GM12878 (cell line): ENCODE results near the gene TSGA10. TPM values are rescaled to one million over a fixed set of nuclear protein-coding genes. Genes with fewer than 3 reads are reported as not detected.

Source experiments
- ATAC-seq: fragments of 200-7000 bp; cut with Tn5 transposase; 3 replicates; pipeline ENCODE4 v1.9.1; 2020; ENCODE audit warnings: mild to moderate bottlenecking, moderate library complexity
- Bru-seq: library from RNA; stranded (reverse); fragments of 400-500 nt; gene quantifications from one replicate; lab custom pipeline; 2021; lab: Mats Ljungman, UMichigan
- BruChase-seq, 2 experiments: library from RNA; stranded (reverse); fragments of 400-500 nt; gene quantifications; one replicate each; lab custom pipeline; 2021; lab: Mats Ljungman, UMichigan
- BruUV-seq: library from RNA; stranded (reverse); fragments of 400-500 nt; replicated peaks from 2 replicates; lab custom pipeline; 2021; lab: Mats Ljungman, UMichigan
- CTCF ChIA-PET: fragments of 300-600 bp; sonication (Branson Sonifier 250); formaldehyde crosslinking; extraction: SDS; loops from one replicate; lab custom pipeline; 2021; ENCODE audit warnings: inconsistent platforms; lab: Yijun Ruan, JAX
- POLR2A ChIA-PET: fragments of 350-600 bp; formaldehyde crosslinking; extraction: SDS; loops from one replicate; lab custom pipeline; 2021; ENCODE audit warnings: inconsistent platforms; lab: Charles Lee
- RAD21 ChIA-PET: fragments of 300-600 bp; sonication (Branson Sonifier 250); formaldehyde crosslinking; loops from one replicate; lab custom pipeline; 2023; ENCODE audit warnings: antibody characterized with exemption; ENCODE audit not compliant: unreplicated experiment; lab: Charles Lee
- SMC1A ChIA-PET: fragments of 300-600 bp; sonication (Branson Sonifier 250); formaldehyde crosslinking; loops from one replicate; lab custom pipeline; 2023; ENCODE audit not compliant: unreplicated experiment, uncharacterized antibody; lab: Charles Lee
- DNase-seq: peaks from one replicate; pipeline ENCODE4 v3.0.0-alpha.2; 2011; ENCODE audit warnings: low read depth, low spot score
- FAIRE-seq: peaks from 3 replicates; lab custom pipeline; 2011; peaks lifted over from hg19 to GRCh38; lab: Jason Lieb, UNC
- H2AFZ ChIP-seq: 2 replicates; pipeline ENCODE4 v1.6.0; 2011; ENCODE audit warnings: low read depth, low read length, control low read depth; ENCODE audit not compliant: control insufficient read depth
- H3K27ac ChIP-seq: 2 replicates; pipeline ENCODE4 v1.5.1; 2011; ENCODE audit warnings: control low read depth; ENCODE audit not compliant: control insufficient read depth, insufficient read depth
- H3K27me3 ChIP-seq, 2 experiments: replicated peaks in 1 of 2; 2 replicates each; pipeline versions ENCODE4 v1.6.0 to v1.6.1; 2011; ENCODE audit warnings: low read length in 1 of 2; ENCODE audit not compliant: control insufficient read depth in 2 of 2, insufficient read depth in 2 of 2
- H3K36me3 ChIP-seq, 2 experiments: 2 replicates each; pipeline ENCODE4 v1.5.1; 2011; ENCODE audit warnings: low read length in 1 of 2; ENCODE audit not compliant: control insufficient read depth in 2 of 2, insufficient read depth in 2 of 2
- H3K4me1 ChIP-seq: 2 replicates; pipeline ENCODE4 v1.6.1; 2011; ENCODE audit warnings: mild to moderate bottlenecking, low read length, moderate library complexity, mixed read lengths; ENCODE audit not compliant: control insufficient read depth, insufficient read depth
- H3K4me2 ChIP-seq: 2 replicates; pipeline ENCODE4 v1.6.0; 2011; ENCODE audit warnings: control low read depth; ENCODE audit not compliant: control insufficient read depth, insufficient read depth
- H3K4me3 ChIP-seq: fragments of 200-600 bp; sonication (generic); 2 replicates; pipeline ENCODE4 v1.5.1; 2016
- H3K79me2 ChIP-seq: 2 replicates; pipeline ENCODE4 v1.6.0; 2011; ENCODE audit warnings: low read length; ENCODE audit not compliant: control insufficient read depth, insufficient read depth
- H3K9ac ChIP-seq: 2 replicates; pipeline ENCODE4 v1.8.0; 2011; ENCODE audit warnings: low read length, control low read depth, mixed read lengths; ENCODE audit not compliant: control insufficient read depth, insufficient read depth
- H3K9me3 ChIP-seq: replicated peaks from 3 replicates; pipeline ENCODE4 v1.5.1; 2011; ENCODE audit warnings: mild to moderate bottlenecking, low read length; ENCODE audit not compliant: control insufficient read depth, insufficient read depth
- H4K20me1 ChIP-seq: 2 replicates; pipeline ENCODE4 v1.6.0; 2011; ENCODE audit not compliant: control insufficient read depth, insufficient read depth
- CHD1 ChIP-seq: IDR thresholded peaks from 2 replicates; pipeline ENCODE4 v1.6.1; 2012; ENCODE audit warnings: low read depth, low read length, improper control_type of control experiment
- NBN ChIP-seq: fragments of 450-650 bp; IDR thresholded peaks from 2 replicates; pipeline ENCODE4 v1.6.1; 2016
- PML ChIP-seq: IDR thresholded peaks from 2 replicates; pipeline ENCODE4 v1.6.1; 2012; ENCODE audit warnings: low read length, inconsistent platforms
- SMC3 ChIP-seq: IDR thresholded peaks from 2 replicates; pipeline ENCODE4 v1.6.1; 2011; ENCODE audit warnings: low read length, improper control_type of control experiment, borderline replicate concordance
- TCF7 ChIP-seq: IDR thresholded peaks from 2 replicates; pipeline ENCODE4 v1.6.1; 2014; ENCODE audit warnings: antibody characterized with exemption, borderline replicate concordance
- YBX1 ChIP-seq: fragments of 450-650 bp; IDR thresholded peaks from 2 replicates; pipeline ENCODE4 v1.6.1; 2016; ENCODE audit warnings: antibody characterized with exemption
- ZNF24 ChIP-seq: fragments of 450-650 bp; IDR thresholded peaks from 2 replicates; pipeline ENCODE4 v1.6.1; 2017; ENCODE audit warnings: antibody characterized with exemption, mild to moderate bottlenecking
- whole genome bisulfite sequencing: methylation state at CpG from one replicate; pipeline ENCODE4 v1.1.6; 2016; ENCODE audit warnings: low lambda C conversion rate; ENCODE audit not compliant: insufficient replicate concordance, insufficient coverage; ENCODE audit errors: missing lambda C conversion rate; 5-methylcytosine and 5-hydroxymethylcytosine counted together
- in situ Hi-C: fragments of 300-500 bp; cut with MboI; formaldehyde crosslinking; loops from 9 replicates; pipeline ENCODE4 v1.14.3; 2018; ENCODE audit warnings: mixed read lengths
- intact Hi-C: fragments of 100-400 bp; cut with micrococcal nuclease; formaldehyde crosslinking; loops from one replicate; pipeline ENCODE4 v1.14.2; 2022; ENCODE audit not compliant: unreplicated experiment
- long read RNA-seq, 2 experiments: library from polyadenylated mRNA; unstranded; transcript quantifications; one replicate each; pipeline ENCODE4 v2.0.0, GENCODE V29; 2019 to 2020
- polyA minus RNA-seq, 3 experiments: library from RNA; depleted of rRNA, polyadenylated mRNA; stranded (reverse); fragments of >200 nt; gene quantifications; 2 replicates each; pipeline ENCODE4 v1.2.3, GENCODE V29; 2011
- polyA plus RNA-seq, 11 experiments: library from polyadenylated mRNA; depleted of rRNA in 4 of 11; unstranded in 6 of 11; stranded (reverse) in 5 of 11; fragments of >200 nt; fragmentation: Nextera tagmentation in 4 of 11; fragmentation: Illumina TruSeq in 1 of 11; extraction: Ambion mirVana in 4 of 11; extraction: Trizol in 1 of 11; gene quantifications; 1 replicate in 1 of 11; 2 replicates in 10 of 11; pipeline versions ENCODE4 v1.2.1 to v1.2.3, GENCODE V29; 2011 to 2016; ENCODE audit warnings: inconsistent platforms in 2 of 11, missing spikeins in 2 of 11, low read depth in 1 of 11
- total RNA-seq, 4 experiments: library from RNA; depleted of rRNA in 3 of 4; stranded (reverse); fragments of >200 nt in 3 of 4; fragmentation: Illumina TruSeq in 1 of 4; extraction: Trizol in 1 of 4; gene quantifications; 2 replicates each; pipeline versions ENCODE4 v1.2.1 to v1.2.3, GENCODE V29; 2013 to 2021
- TF ChIP-seq, protein P1 (sequence below): IDR thresholded peaks from 2 replicates; pipeline ENCODE4 v1.6.1; 2011; ENCODE audit warnings: low read depth, low read length, improper control_type of control experiment, borderline replicate concordance
- TF ChIP-seq, protein P2 (sequence below): fragments of 450-650 bp; IDR thresholded peaks from 2 replicates; pipeline ENCODE4 v1.6.1; 2016; ENCODE audit warnings: mild to moderate bottlenecking

TSGA10 gene, protein sequence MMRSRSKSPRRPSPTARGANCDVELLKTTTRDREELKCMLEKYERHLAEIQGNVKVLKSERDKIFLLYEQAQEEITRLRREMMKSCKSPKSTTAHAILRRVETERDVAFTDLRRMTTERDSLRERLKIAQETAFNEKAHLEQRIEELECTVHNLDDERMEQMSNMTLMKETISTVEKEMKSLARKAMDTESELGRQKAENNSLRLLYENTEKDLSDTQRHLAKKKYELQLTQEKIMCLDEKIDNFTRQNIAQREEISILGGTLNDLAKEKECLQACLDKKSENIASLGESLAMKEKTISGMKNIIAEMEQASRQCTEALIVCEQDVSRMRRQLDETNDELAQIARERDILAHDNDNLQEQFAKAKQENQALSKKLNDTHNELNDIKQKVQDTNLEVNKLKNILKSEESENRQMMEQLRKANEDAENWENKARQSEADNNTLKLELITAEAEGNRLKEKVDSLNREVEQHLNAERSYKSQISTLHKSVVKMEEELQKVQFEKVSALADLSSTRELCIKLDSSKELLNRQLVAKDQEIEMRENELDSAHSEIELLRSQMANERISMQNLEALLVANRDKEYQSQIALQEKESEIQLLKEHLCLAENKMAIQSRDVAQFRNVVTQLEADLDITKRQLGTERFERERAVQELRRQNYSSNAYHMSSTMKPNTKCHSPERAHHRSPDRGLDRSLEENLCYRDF
- total RNA-seq (2013; cell fraction: nucleolus; rRNA removed), result 19.5 and 24.1 TPM in 2 replicates
- total RNA-seq (2014; rRNA removed) (5.6 and 6.3 TPM in 2 replicates), total RNA-seq (2014; rRNA removed; fragmentation: Illumina TruSeq; extraction: Trizol) (13.4 and 14.5 TPM in 2 replicates), total RNA-seq (2021) (6.2 and 7.2 TPM in 2 replicates), polyA plus RNA-seq (2011; rRNA removed) (4.6 and 5.3 TPM in 2 replicates), polyA plus RNA-seq (2014; fragmentation: Illumina TruSeq; extraction: Trizol) (7.9 and 9.1 TPM in 2 replicates), polyA plus RNA-seq (2014; fragmentation: Nextera tagmentation; extraction: Ambion mirVana) (10 to 100 TPM; 10.2 to 11.6 TPM), polyA plus RNA-seq (2014; rRNA removed) (5.3 TPM in 2 replicates), polyA plus RNA-seq (2016; fragmentation: Nextera tagmentation; extraction: Ambion mirVana) (10 to 100 TPM in 1 of 2 experiments, 1 to 10 TPM in 1; 8.1 to 13.5 TPM), polyA minus RNA-seq (2011; rRNA and poly(A)+ RNA removed) (3.3 and 4.0 TPM in 2 replicates), Bru-seq, nascent RNA (percentile 46 among the genes with signal in this experiment), BruChase-seq, experiment 1, labeled RNA remaining after a 6-hour chase (percentile 49 among the genes with signal in this experiment), BruChase-seq, experiment 2, labeled RNA remaining after a 2-hour chase (percentile 49 among the genes with signal in this experiment)
- polyA plus RNA-seq (2011; ENCODE audit: low read depth), result 4.5 TPM
- 1.0 and 1.6 TPM in 2 replicates for polyA plus RNA-seq (2011; cell fraction: cytosol; rRNA removed)
- 2.4 and 2.9 TPM in 2 replicates for polyA plus RNA-seq (2011; cell fraction: nucleus; rRNA removed)
- 4.9 and 11.2 TPM in 2 replicates for polyA plus RNA-seq (2012)
- polyA minus RNA-seq (2011; cell fraction: cytosol; rRNA and poly(A)+ RNA removed), result 1.9 and 2.2 TPM in 2 replicates
- polyA minus RNA-seq (2011; cell fraction: nucleus; rRNA and poly(A)+ RNA removed), result 5.7 and 11.4 TPM in 2 replicates
- long read RNA-seq, experiment 1, partial matches to known transcripts, result 1 of 2 reads
- long read RNA-seq, experiment 1, other reads (novel, unspliced or antisense), result 1 of 2 reads
- long read RNA-seq, experiment 2, partial matches to known transcripts, result 13 of 25 reads
- long read RNA-seq, experiment 2, other reads (novel, unspliced or antisense), result 12 of 25 reads

DNA sequence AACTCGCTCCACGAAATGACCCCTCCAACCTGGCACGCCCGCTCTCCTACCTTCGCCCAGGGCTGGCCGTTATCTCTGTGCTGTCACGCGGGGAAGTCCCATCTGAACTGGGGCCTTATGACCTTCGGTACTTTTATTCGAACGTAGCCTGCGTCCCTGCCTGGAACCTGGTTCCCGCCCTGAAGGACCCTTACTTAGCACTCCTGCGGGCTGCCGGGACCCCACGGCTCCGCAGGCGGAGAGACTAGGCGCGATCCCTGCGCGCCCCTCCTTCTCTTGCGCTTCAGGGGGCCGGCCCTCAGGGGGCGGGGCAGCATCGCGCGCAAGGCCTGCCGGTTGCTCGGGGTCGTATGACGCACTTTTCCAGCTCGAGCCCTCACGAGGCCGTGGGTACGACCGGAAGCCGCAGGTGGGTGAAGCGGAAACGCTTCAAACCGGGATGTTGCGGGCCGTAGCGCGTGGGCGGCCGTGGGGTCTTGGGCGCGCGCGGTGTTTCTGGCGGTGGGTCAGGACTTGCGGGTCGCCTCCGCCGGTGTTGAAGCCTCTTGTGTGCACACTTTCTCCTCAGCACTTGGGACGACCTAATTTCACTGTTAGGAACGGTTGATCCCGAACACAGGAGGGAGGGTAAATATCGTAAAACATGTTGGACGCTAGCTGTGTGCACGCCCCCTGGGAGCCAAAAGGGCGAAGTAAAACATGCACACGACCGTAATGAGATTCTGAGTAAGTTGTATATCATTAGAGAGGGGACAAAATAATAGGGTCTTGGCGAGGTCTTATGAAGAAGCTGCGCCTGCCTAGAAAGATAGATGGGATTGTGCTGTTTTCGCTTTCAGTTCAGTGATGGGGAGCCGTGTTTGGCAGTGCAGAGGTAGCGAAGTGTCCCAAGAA, at the start of gene TSGA10, which contains the start of gene LIPT1:
Gene TSGA10 (minus strand): TSS at position 300 of the 894 bp plus-strand sequence. CDS start 45,503 bp downstream, outside the sequence.
Gene LIPT1 (plus strand): TSS at position 325 of the 894 bp plus-strand sequence. CDS start 6,991 bp downstream, outside the sequence.
- Histone ChIP-seq H3K9ac (peak within 1 kb of the TSS; percentile 84), H3K4me2 (peak within 1 kb of the TSS; percentile 90), H3K4me3 (peak within 1 kb of the TSS; percentile 78), H3K4me1 (no peaks in the 10 kb centered on the region), H3K27ac (peak within 1 kb of the TSS; percentile 76), H3K79me2 (peaks cover 11% of the 10 kb centered on the region), H3K36me3 (peaks cover 0 to 4% of the 10 kb centered on the region in 2 experiments; a peak in 1 of 4 replicates), H4K20me1 (no peaks in the 10 kb centered on the region), H3K27me3 (no peaks in the 10 kb centered on the region), H2AFZ (peak within 1 kb of the TSS; percentile 95), H3K9me3 (no peaks in the 10 kb centered on the region)
- intact Hi-C loops, result loop anchor here (1.0 to 10.0 kb wide), 2 partner anchors 181 to 510 kb away; partner anchors contain the start of gene TXNDC9
- DNase-seq (peak; percentile 69), ATAC-seq (peak; percentile 94), FAIRE-seq (peak; percentile 82)
- in situ Hi-C loops, result no loop called here
- ChIA-PET SMC1A (interaction anchor here (0.6 to 2.3 kb wide), 7 partner anchors 14 to 824 kb away, joined by 3 to 11 read pairs (median 3); partner anchors contain the start of gene C2orf15), RAD21 (interaction anchor here (1.4 to 2.6 kb wide), 3 partner anchors 14 to 505 kb away, joined by 3 to 9 read pairs (median 8); no protein-coding TSS in a partner anchor), CTCF (interaction anchor here (0.6 to 4.4 kb wide), 5 partner anchors 13 to 499 kb away, joined by 3 to 24 read pairs (median 3); partner anchors contain the start of genes MITD1 and MRPL30), POLR2A (interaction anchor here (0.6 to 4.0 kb wide), 4 partner anchors 13 to 182 kb away, joined by 3 to 26 read pairs (median 6); partner anchors contain the start of genes C2orf15 and EIF5B)
- BruUV-seq, result TSS peak; percentile 83
- WGBS, result under 1% methylated on average over 70 of the region's 70 CpGs
- TF ChIP-seq PML (peak; percentile 94), YBX1 (no peak), NBN (peak; percentile 93), TCF7 (no peak), ZNF24 (peak; percentile 74; the same call in 1 of the 2 replicates), CHD1 (peak; percentile 59), SMC3 (peak; percentile 1; the same call in 1 of the 2 replicates)
- TF ChIP-seq, protein P1, sequence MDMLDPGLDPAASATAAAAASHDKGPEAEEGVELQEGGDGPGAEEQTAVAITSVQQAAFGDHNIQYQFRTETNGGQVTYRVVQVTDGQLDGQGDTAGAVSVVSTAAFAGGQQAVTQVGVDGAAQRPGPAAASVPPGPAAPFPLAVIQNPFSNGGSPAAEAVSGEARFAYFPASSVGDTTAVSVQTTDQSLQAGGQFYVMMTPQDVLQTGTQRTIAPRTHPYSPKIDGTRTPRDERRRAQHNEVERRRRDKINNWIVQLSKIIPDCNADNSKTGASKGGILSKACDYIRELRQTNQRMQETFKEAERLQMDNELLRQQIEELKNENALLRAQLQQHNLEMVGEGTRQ, result no peak
- TF ChIP-seq, protein P2, sequence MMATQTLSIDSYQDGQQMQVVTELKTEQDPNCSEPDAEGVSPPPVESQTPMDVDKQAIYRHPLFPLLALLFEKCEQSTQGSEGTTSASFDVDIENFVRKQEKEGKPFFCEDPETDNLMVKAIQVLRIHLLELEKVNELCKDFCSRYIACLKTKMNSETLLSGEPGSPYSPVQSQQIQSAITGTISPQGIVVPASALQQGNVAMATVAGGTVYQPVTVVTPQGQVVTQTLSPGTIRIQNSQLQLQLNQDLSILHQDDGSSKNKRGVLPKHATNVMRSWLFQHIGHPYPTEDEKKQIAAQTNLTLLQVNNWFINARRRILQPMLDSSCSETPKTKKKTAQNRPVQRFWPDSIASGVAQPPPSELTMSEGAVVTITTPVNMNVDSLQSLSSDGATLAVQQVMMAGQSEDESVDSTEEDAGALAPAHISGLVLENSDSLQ, result no peak
